HCT116 (cell line): ENCODE measurements around the gene TEX29. TPM values are rescaled to one million over a fixed set of nuclear protein-coding genes. Genes with fewer than 3 reads are reported as not detected.

Experiments
- ATAC-seq: fragments of 200-7000 bp; cut with Tn5 transposase; 2 replicates; pipeline ENCODE4 v1.9.1; 2020; ENCODE audit warnings: mild to moderate bottlenecking, moderate library complexity
- BruUV-seq: library from RNA; stranded (reverse); fragments of 400-500 nt; replicated peaks from 2 replicates; lab custom pipeline; 2021; lab: Mats Ljungman, UMichigan
- CTCF ChIA-PET: fragments of 300-600 bp; sonication (Branson Sonifier 250); formaldehyde crosslinking; loops from one replicate; lab custom pipeline; 2021; ENCODE audit warnings: antibody characterized with exemption; lab: Charles Lee
- POLR2A ChIA-PET: fragments of 300-600, 350-600 bp; sonication (Branson Sonifier 250); formaldehyde crosslinking; loops from one replicate; lab custom pipeline; 2021; ENCODE audit warnings: antibody characterized with exemption; lab: Charles Lee
- RAD21 ChIA-PET, 2 experiments: fragments of 300-600 bp; sonication (Branson Sonifier 250); formaldehyde crosslinking; loops; one replicate each; lab custom pipeline; 2023; ENCODE audit warnings: low total read pairs in 2 of 2; ENCODE audit not compliant: uncharacterized antibody in 2 of 2, unreplicated experiment in 2 of 2, low non-redundant PET in 1 of 2; lab: Charles Lee
- DNase-seq: peaks from one replicate; pipeline ENCODE4 v3.0.0-alpha.2; 2010; ENCODE audit warnings: low read depth, low spot score
- H2AFZ ChIP-seq: fragments of 200-600 bp; shearing (Covaris generic), sonication (generic); 2 replicates; pipeline ENCODE4 v1.6.1; 2017; ENCODE audit warnings: low read depth, mixed run types, mixed read lengths, antibody characterized with exemption, low read length; ENCODE audit not compliant: poor library complexity, severe bottlenecking
- H3K27ac ChIP-seq: 2 replicates; pipeline ENCODE4 v1.5.1; 2012; ENCODE audit warnings: low read depth, low read length
- H3K27me3 ChIP-seq: fragments of 200-600 bp; sonication (generic); 2 replicates; pipeline ENCODE4 v1.6.1; 2016; ENCODE audit warnings: mixed run types, low read length, mixed read lengths; ENCODE audit not compliant: insufficient read depth
- H3K36me3 ChIP-seq, 2 experiments: fragments of 200-500 bp in 1 of 2; fragments of 200-600 bp in 1 of 2; sonication (Bioruptor generic) in 1 of 2; sonication (generic) in 1 of 2; 2 replicates each; pipeline versions ENCODE4 v1.5.1 to v1.6.1; 2014 to 2016; ENCODE audit warnings: low read length in 2 of 2, inconsistent platforms in 1 of 2, mixed read lengths in 1 of 2, mixed run types in 1 of 2; ENCODE audit not compliant: insufficient read depth in 2 of 2, control insufficient read depth in 1 of 2
- H3K4me1 ChIP-seq, 2 experiments: fragments of 200-600 bp in 1 of 2; sonication (generic) in 1 of 2; 2 replicates each; pipeline versions ENCODE4 v1.5.1 to v1.6.1; 2012 to 2017; ENCODE audit warnings: low read length in 2 of 2, inconsistent platforms in 1 of 2, mild to moderate bottlenecking in 1 of 2, mixed read lengths in 1 of 2, mixed run types in 1 of 2, moderate library complexity in 1 of 2; ENCODE audit not compliant: insufficient read depth in 2 of 2, control insufficient read depth in 1 of 2
- H3K4me2 ChIP-seq: fragments of 200-600 bp; sonication (generic); 2 replicates; pipeline ENCODE4 v1.6.1; 2017; ENCODE audit warnings: mixed run types, low read length, mixed read lengths
- H3K4me3 ChIP-seq, 2 experiments: fragments of 200-600 bp in 1 of 2; sonication (generic) in 1 of 2; replicated peaks in 1 of 2; 2 replicates each; pipeline ENCODE4 v1.5.1; 2011 to 2016; ENCODE audit warnings: low read length in 2 of 2, control low read depth in 1 of 2, low read depth in 1 of 2, mild to moderate bottlenecking in 1 of 2, mixed read lengths in 1 of 2, mixed run types in 1 of 2
- H3K79me2 ChIP-seq: fragments of 200-600 bp; sonication (generic); 2 replicates; pipeline ENCODE4 v1.6.1; 2017; ENCODE audit warnings: mild to moderate bottlenecking, mixed run types, low read length, moderate library complexity, mixed read lengths; ENCODE audit not compliant: insufficient read depth
- H3K9ac ChIP-seq: fragments of 200-600 bp; sonication (generic); 2 replicates; pipeline ENCODE4 v1.6.1; 2016; ENCODE audit warnings: low read length, mixed read lengths
- H3K9me2 ChIP-seq: fragments of 200-600 bp; sonication (generic), shearing (Covaris generic); 2 replicates; pipeline ENCODE4 v1.6.1; 2017; ENCODE audit warnings: mixed run types, mild to moderate bottlenecking, moderate library complexity; ENCODE audit not compliant: insufficient read depth
- H3K9me3 ChIP-seq, 2 experiments: fragments of 200-500 bp in 1 of 2; fragments of 200-600 bp in 1 of 2; sonication (Bioruptor generic) in 1 of 2; sonication (generic) in 1 of 2; 2 replicates each; pipeline ENCODE4 v1.6.1; 2014 to 2017; ENCODE audit warnings: low read length in 2 of 2, mixed read lengths in 2 of 2, inconsistent platforms in 1 of 2, low read depth in 1 of 2, mild to moderate bottlenecking in 1 of 2, mixed run types in 1 of 2, moderate library complexity in 1 of 2; ENCODE audit not compliant: control insufficient read depth in 1 of 2, insufficient read depth in 1 of 2
- H4K20me1 ChIP-seq: fragments of 200-600 bp; sonication (generic), shearing (Covaris generic); 2 replicates; pipeline ENCODE4 v1.6.1; 2017; ENCODE audit warnings: mixed run types, mild to moderate bottlenecking, moderate library complexity; ENCODE audit not compliant: insufficient read depth
- ATF3 ChIP-seq: IDR thresholded peaks from 2 replicates; pipeline ENCODE4 v1.6.1; 2012
- CBX3 ChIP-seq: IDR thresholded peaks from 2 replicates; pipeline ENCODE4 v1.6.1; 2012; ENCODE audit warnings: low read depth
- CEBPB ChIP-seq: IDR thresholded peaks from 2 replicates; pipeline ENCODE4 v1.6.1; 2012; ENCODE audit warnings: low read depth
- CTCF ChIP-seq, 3 experiments: fragments of 200-600 bp in 1 of 3; sonication (generic) in 1 of 3; IDR thresholded peaks in 2 of 3; conservative IDR thresholded peaks in 1 of 3; 2 replicates each; pipeline ENCODE4 v1.5.1; 2012 to 2017; ENCODE audit warnings: low read depth in 2 of 3, low read length in 2 of 3, antibody characterized with exemption in 1 of 3, borderline replicate concordance in 1 of 3, control low read depth in 1 of 3, mild to moderate bottlenecking in 1 of 3, mixed read lengths in 1 of 3, mixed run types in 1 of 3, moderate library complexity in 1 of 3; ENCODE audit not compliant: insufficient read depth in 1 of 3
- EGR1 ChIP-seq: IDR thresholded peaks from 2 replicates; pipeline ENCODE4 v1.6.1; 2012; ENCODE audit warnings: low read depth
- EZH2phosphoT487 ChIP-seq: fragments of 200-600 bp; IDR thresholded peaks from 2 replicates; pipeline ENCODE4 v1.6.1; 2018; ENCODE audit warnings: antibody characterized with exemption, borderline replicate concordance
- FOSL1 ChIP-seq: IDR thresholded peaks from 2 replicates; pipeline ENCODE4 v1.6.1; 2012; ENCODE audit warnings: low read depth
- JUND ChIP-seq: IDR thresholded peaks from 2 replicates; pipeline ENCODE4 v1.6.1; 2012
- MAX ChIP-seq: IDR thresholded peaks from 2 replicates; pipeline ENCODE4 v1.6.1; 2012
- POLR2A ChIP-seq: IDR thresholded peaks from 2 replicates; pipeline ENCODE4 v1.7.0; 2011; ENCODE audit warnings: borderline replicate concordance; ENCODE audit not compliant: insufficient read depth, insufficient read length; ENCODE audit errors: extremely low read depth
- POLR2AphosphoS5 ChIP-seq: IDR thresholded peaks from 2 replicates; pipeline ENCODE4 v1.6.1; 2011; ENCODE audit warnings: mild to moderate bottlenecking, low read depth, low read length, moderate library complexity
- RAD21 ChIP-seq: IDR thresholded peaks from 2 replicates; pipeline ENCODE4 v1.6.1; 2012; ENCODE audit warnings: low read depth, mild to moderate bottlenecking
- REST ChIP-seq: IDR thresholded peaks from 2 replicates; pipeline ENCODE4 v1.6.1; 2012; ENCODE audit warnings: low read depth
- SIN3A ChIP-seq: IDR thresholded peaks from 2 replicates; pipeline ENCODE4 v1.6.1; 2012; ENCODE audit warnings: low read depth
- SRF ChIP-seq: IDR thresholded peaks from 2 replicates; pipeline ENCODE4 v1.6.1; 2012; ENCODE audit warnings: low read depth
- TCF7L2 ChIP-seq: IDR thresholded peaks from 2 replicates; pipeline ENCODE4 v1.7.0; 2011; ENCODE audit warnings: borderline replicate concordance, inconsistent platforms; ENCODE audit not compliant: insufficient read depth, insufficient read length; ENCODE audit errors: extremely low read depth
- YY1 ChIP-seq: IDR thresholded peaks from 2 replicates; pipeline ENCODE4 v1.6.1; 2011; ENCODE audit warnings: low read length, low read depth, moderate library complexity, mild to moderate bottlenecking; ENCODE audit not compliant: insufficient replicate concordance; ENCODE audit errors: extremely low read depth
- ZBTB33 ChIP-seq: IDR thresholded peaks from 2 replicates; pipeline ENCODE4 v1.6.1; 2011; ENCODE audit warnings: mild to moderate bottlenecking, low read length, moderate library complexity; ENCODE audit not compliant: insufficient replicate concordance; ENCODE audit errors: extremely low read depth
- ZFX ChIP-seq: fragments of 450-650 bp; IDR thresholded peaks from 2 replicates; pipeline ENCODE4 v1.6.1; 2017
- ZNF274 ChIP-seq: fragments of 200-500 bp; sonication (Bioruptor generic); IDR thresholded peaks from 2 replicates; pipeline ENCODE4 v1.6.1; 2014; ENCODE audit warnings: mild to moderate bottlenecking, low read depth, low read length, inconsistent platforms
- intact Hi-C: fragments of 100-400 bp; cut with micrococcal nuclease; formaldehyde crosslinking; loops from 2 replicates; pipeline ENCODE4 v1.10.0; 2022
- total RNA-seq: library from RNA; stranded (reverse); gene quantifications from one replicate; pipeline ENCODE4 v1.2.1, GENCODE V29; 2021; ENCODE audit not compliant: unreplicated experiment

The TEX29 gene
- total RNA-seq, 1 experiment from 2014 or later, result not detected

- Histone ChIP-seq H4K20me1 (no peaks in the 10 kb centered on the region), H3K79me2 (no peaks in the 10 kb centered on the region), H3K9ac (no peak overlapping the region), H3K4me3 (no peak overlapping the region), H3K9me2 (no peaks in the 10 kb centered on the region), H3K4me2 (no peak overlapping the region), H3K4me1 (no peaks in the 10 kb centered on the region), H3K9me3 (no peaks in the 10 kb centered on the region)
- POLR2A ChIA-PET, result no interaction called here
- intact Hi-C loops, result no loop called here
- RAD21 ChIA-PET, result no interaction called here
- CTCF ChIA-PET, result no interaction called here
- no TSS peak for BruUV-seq
- no peak for TF ChIP-seq FOSL1
- no peak for TF ChIP-seq POLR2A
- no peak for TF ChIP-seq ZNF274
- TF ChIP-seq REST, result no peak
- no peak for TF ChIP-seq MAX
- no peak for TF ChIP-seq YY1
- TF ChIP-seq SRF, result no peak
- no peak for TF ChIP-seq TCF7L2
- no peak for TF ChIP-seq SIN3A
- no peak for TF ChIP-seq ZBTB33
- no peak for TF ChIP-seq EGR1
- no peak for TF ChIP-seq CBX3
- no peak for TF ChIP-seq ZFX
- no peak for TF ChIP-seq EZH2phosphoT487
- no peak for TF ChIP-seq JUND
- no peak for TF ChIP-seq CTCF (IDR thresholded peaks at IDR 0.05 in 2 of 3, conservative IDR thresholded peaks at IDR 0.05 in 1 of 3; ENCODE audit: borderline replicate concordance in 1 of 3, insufficient read depth in 1 of 3, low read depth in 2 of 3, low read length in 2 of 3)
- TF ChIP-seq ATF3, result no peak
- no peak for TF ChIP-seq CEBPB
- TF ChIP-seq POLR2AphosphoS5, result no peak
- no peak for TF ChIP-seq RAD21
- TF ChIP-seq, all 23 proteins: peak for 0
- no peaks in the 10 kb centered on the region for H3K27me3 ChIP-seq
- no peaks in the 10 kb centered on the region for H3K36me3 ChIP-seq
- DNase-seq, result no peak
- no peak for ATAC-seq
- no peak overlapping the region for H3K27ac ChIP-seq
- no peak overlapping the region for H2AFZ ChIP-seq
Observed at GRCh38 chr13:111326621-111326965, 6.2 kb downstream of the TEX29 start.
